Lower lobe of right lung (tissue), 2 donors: ENCODE data around the gene TMEM220. TPM values are rescaled to one million over a fixed set of nuclear protein-coding genes. Genes with fewer than 3 reads are reported as not detected.

Source experiments
- ATAC-seq, 2 donors: fragments of 200-7000 bp; cut with Tn5 transposase; one replicate each; pipeline ENCODE4 v1.9.1; 2020 to 2022; ENCODE audit warnings: mild to moderate bottlenecking in 2 of 2, moderate library complexity in 2 of 2
- DNase-seq: peaks from one replicate; pipeline ENCODE4 v3.0.0-alpha.2; 2020
- H3K27ac ChIP-seq: fragments of 200-600 bp; one replicate; pipeline ENCODE4 v1.8.0; 2022
- H3K27me3 ChIP-seq: fragments of 200-600 bp; one replicate; pipeline ENCODE4 v1.8.0; 2022; ENCODE audit warnings: low read depth
- H3K36me3 ChIP-seq: fragments of 200-600 bp; one replicate; pipeline ENCODE4 v1.8.0; 2022; ENCODE audit warnings: mild to moderate bottlenecking
- H3K4me1 ChIP-seq: fragments of 200-600 bp; one replicate; pipeline ENCODE4 v1.8.0; 2022
- H3K4me3 ChIP-seq: fragments of 200-600 bp; one replicate; pipeline ENCODE4 v1.8.0; 2022; ENCODE audit warnings: mild to moderate bottlenecking
- H3K9me3 ChIP-seq: fragments of 200-600 bp; one replicate; pipeline ENCODE4 v1.8.0; 2022
- CTCF ChIP-seq: fragments of 200-600 bp; IDR thresholded peaks from one replicate; pipeline ENCODE4 v1.8.0; 2022; ENCODE audit warnings: antibody characterized with exemption, mild to moderate bottlenecking
- intact Hi-C: fragments of 100-400 bp; cut with DNase I; formaldehyde crosslinking; loops from one replicate; pipeline ENCODE4 v1.11.0; 2022
- total RNA-seq: library from RNA; stranded (reverse); fragmentation: NEBNext Ultra II Directional; extraction: Animal tissue kit (Norgen Biotek cat#: 25700); gene quantifications from one replicate; pipeline ENCODE4 v1.2.1, GENCODE V29; 2021
- donor health status: DM: no; HTN: yes; CAD: no; lungs with severe emphysema.

Gene TMEM220
- total RNA-seq, 1 donor from 2014 or later: 10.8 TPM

GRCh38 chr17:10754861-10755591 is 25.2 kb upstream of the TMEM220 start:
- DNase-seq (no peak), ATAC-seq (no peak)
- intact Hi-C loops: no loop called here
- H3K27me3 ChIP-seq: no peaks in the 10 kb centered on the region
- H3K27ac ChIP-seq: no peak overlapping the region
- no peaks in the 10 kb centered on the region for H3K4me1 ChIP-seq
- no peak for TF ChIP-seq CTCF
- no peak overlapping the region for H3K4me3 ChIP-seq
- H3K9me3 ChIP-seq: no peaks in the 10 kb centered on the region
- H3K36me3 ChIP-seq: no peaks in the 10 kb centered on the region

- H3K9me3 ChIP-seq: no peaks in the 10 kb centered on the region
- ATAC-seq (no peak), DNase-seq (no peak)
- H3K27me3 ChIP-seq: no peaks in the 10 kb centered on the region
- intact Hi-C loops: no loop called here
- H3K4me3 ChIP-seq: no peak overlapping the region
- no peaks in the 10 kb centered on the region for H3K4me1 ChIP-seq
- H3K36me3 ChIP-seq: no peaks in the 10 kb centered on the region
- H3K27ac ChIP-seq: no peak overlapping the region
- TF ChIP-seq CTCF: no peak
These were observed 24.3 kb upstream of the TMEM220 start for GRCh38 chr17:10754109-10754508.

- no peaks in the 10 kb centered on the region for H3K36me3 ChIP-seq
- no peaks in the 10 kb centered on the region for H3K4me1 ChIP-seq
- ATAC-seq (no peak), DNase-seq (no peak)
- no peak overlapping the region for H3K27ac ChIP-seq
- no peaks in the 10 kb centered on the region for H3K27me3 ChIP-seq
- intact Hi-C loops: no loop called here
- TF ChIP-seq CTCF: no peak
- H3K9me3 ChIP-seq: no peaks in the 10 kb centered on the region
- no peak overlapping the region for H3K4me3 ChIP-seq
These were observed 22.9 kb upstream of the TMEM220 start for GRCh38 chr17:10752696-10753095.

DNA sequence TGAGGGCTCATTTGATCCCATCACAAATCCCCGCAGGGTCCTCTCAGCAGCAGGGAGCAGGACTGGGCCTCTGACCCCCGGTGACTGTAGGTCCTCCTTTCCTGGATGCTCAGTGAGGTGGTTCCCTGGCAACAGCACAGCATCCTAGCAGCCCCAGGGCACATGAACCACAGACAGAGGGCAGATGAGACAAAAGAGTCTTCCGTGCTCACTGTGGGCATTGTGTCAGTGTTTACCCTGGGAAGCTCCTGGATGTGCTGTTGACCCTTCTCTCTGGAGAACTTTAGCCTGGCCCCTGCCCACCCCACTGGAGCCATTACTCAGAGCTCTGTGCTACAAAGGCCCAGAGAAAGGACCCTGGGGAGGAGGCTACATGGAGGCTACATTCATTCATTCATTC is 21.7 kb upstream of the TMEM220 start:
- no peaks in the 10 kb centered on the region for H3K36me3 ChIP-seq
- no peaks in the 10 kb centered on the region for H3K4me1 ChIP-seq
- DNase-seq (no peak), ATAC-seq (no peak)
- H3K27ac ChIP-seq: no peak overlapping the region
- no peak for TF ChIP-seq CTCF
- H3K9me3 ChIP-seq: no peaks in the 10 kb centered on the region
- no peak overlapping the region for H3K4me3 ChIP-seq
- intact Hi-C loops: no loop called here
- no peaks in the 10 kb centered on the region for H3K27me3 ChIP-seq

DNA sequence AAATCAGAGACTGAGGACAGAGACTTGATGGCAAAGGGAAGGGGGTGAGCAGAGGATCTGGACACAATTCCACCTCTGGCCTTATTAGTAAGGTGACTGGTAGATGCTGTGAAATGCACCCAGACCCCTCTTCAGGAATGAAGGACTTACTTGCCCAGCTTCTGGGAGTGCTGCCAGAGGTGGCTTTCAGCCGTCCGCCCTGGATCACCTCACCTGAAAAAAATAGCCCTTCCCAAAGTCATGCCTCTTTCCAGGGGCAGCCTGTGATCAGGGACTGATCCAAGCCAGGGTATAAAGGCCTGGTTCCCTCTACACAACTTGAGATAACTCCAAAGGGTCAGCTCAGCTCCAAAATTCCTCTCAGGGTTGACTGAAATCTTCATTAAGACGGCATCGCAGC is 20.4 kb upstream of the TMEM220 start:
- Histone ChIP-seq H3K4me3 (no peak overlapping the region), H3K4me1 (no peaks in the 10 kb centered on the region), H3K27me3 (no peaks in the 10 kb centered on the region), H3K9me3 (no peaks in the 10 kb centered on the region), H3K27ac (no peak overlapping the region), H3K36me3 (no peaks in the 10 kb centered on the region)
- no peak for ATAC-seq
- intact Hi-C loops: no loop called here
- no peak for DNase-seq
- no peak for TF ChIP-seq CTCF
